PFSK-1 (cell line): ENCODE results near the gene GP1BA.

ENCODE experiments used
- FOXP2 ChIP-seq: optimal IDR thresholded peaks from 2 replicates; pipeline ENCODE3; 2011; ENCODE audit warnings: borderline replicate concordance, control low read depth, inconsistent platforms; ENCODE audit not compliant: insufficient read depth; ENCODE audit errors: extremely low read length, extremely low read depth
- POLR2AphosphoS5 ChIP-seq: IDR thresholded peaks from 2 replicates; pipeline ENCODE4 v1.6.1; 2012; ENCODE audit warnings: low read depth, mild to moderate bottlenecking, control low read depth, low read length, moderate library complexity
- REST ChIP-seq, 2 experiments: IDR thresholded peaks; 2 replicates each; pipeline versions ENCODE4 v1.6.1 to v1.8.0; 2011 to 2012; ENCODE audit warnings: low read depth in 2 of 2, low read length in 2 of 2, control low read depth in 1 of 2, inconsistent platforms in 1 of 2, mild to moderate bottlenecking in 1 of 2, moderate library complexity in 1 of 2; ENCODE audit not compliant: insufficient read depth in 1 of 2
- SIN3A ChIP-seq: IDR thresholded peaks from 2 replicates; pipeline ENCODE4 v1.6.1; 2012; ENCODE audit warnings: mild to moderate bottlenecking, low read length, moderate library complexity, borderline replicate concordance; ENCODE audit not compliant: insufficient read depth
- TAF1 ChIP-seq: IDR thresholded peaks from 2 replicates; pipeline ENCODE4 v1.6.1; 2012; ENCODE audit warnings: low read length, control low read depth, borderline replicate concordance; ENCODE audit not compliant: insufficient read depth

- TF ChIP-seq TAF1 (no peak), SIN3A (no peak), POLR2AphosphoS5 (no peak), REST (IDR thresholded peaks at IDR 0.05; ENCODE audit: insufficient read depth in 1 of 2, low read depth in 2 of 2, low read length in 2 of 2) (no peak), FOXP2 (no peak)
Measured at GRCh38 chr17:4928881-4929280, 3.2 kb upstream of the GP1BA start.
